DOHH2 (cell line): ENCODE results near the gene SOX5.

Experiments
- CTCF ChIP-seq: fragments of 200-600 bp; sonication (generic); IDR thresholded peaks from one replicate; pipeline ENCODE4 v1.5.1; 2014; ENCODE audit warnings: antibody characterized with exemption, mild to moderate bottlenecking, low read depth, low read length; ENCODE audit not compliant: poor library complexity, severe bottlenecking
- EZH2phosphoT487 ChIP-seq: fragments of 200-600 bp; sonication (generic); IDR thresholded peaks from 2 replicates; pipeline ENCODE4 v1.6.1; 2017; ENCODE audit warnings: borderline replicate concordance, mild to moderate bottlenecking, antibody characterized with exemption, low read length, moderate library complexity, mixed read lengths

GRCh38 chr12:23795494-23795893, 154.0 kb downstream of the SOX5 start:
- TF ChIP-seq CTCF: no peak
- no peak for TF ChIP-seq EZH2phosphoT487
